RWPE2 (cell line): ENCODE measurements around the gene HNRNPD.

Source experiments
- ATAC-seq: fragments of 200-7000 bp; cut with Tn5 transposase; 3 replicates; pipeline ENCODE4 v1.9.1; 2021; ENCODE audit warnings: low read depth
- DNase-seq: peaks from one replicate; pipeline ENCODE4 v3.0.0-alpha.2; 2020; ENCODE audit warnings: low spot score
- H3K27ac ChIP-seq: fragments of 450-650 bp; 2 replicates; pipeline ENCODE4 v1.5.1; 2017; ENCODE audit warnings: mild to moderate bottlenecking; ENCODE audit not compliant: poor library complexity, severe bottlenecking
- H3K27me3 ChIP-seq: fragments of 250-450 bp; sonication (Bioruptor Pico); 2 replicates; pipeline ENCODE4 v1.5.1; 2021; ENCODE audit warnings: mild to moderate bottlenecking, moderate library complexity; ENCODE audit not compliant: insufficient read depth, poor library complexity, severe bottlenecking
- H3K36me3 ChIP-seq: fragments of 250-450 bp; sonication (Bioruptor Pico); 2 replicates; pipeline ENCODE4 v1.5.1; 2020; ENCODE audit warnings: low read depth, mild to moderate bottlenecking, moderate library complexity
- H3K4me1 ChIP-seq: fragments of 250-450 bp; sonication (Bioruptor Pico); 2 replicates; pipeline ENCODE4 v1.5.1; 2021; ENCODE audit warnings: mild to moderate bottlenecking, moderate library complexity; ENCODE audit not compliant: insufficient read depth, poor library complexity, severe bottlenecking
- H3K4me3 ChIP-seq: fragments of 250-450 bp; sonication (Bioruptor Pico); 2 replicates; pipeline ENCODE4 v1.5.1; 2021; ENCODE audit warnings: mild to moderate bottlenecking, moderate library complexity; ENCODE audit not compliant: severe bottlenecking
- H3K9me3 ChIP-seq: fragments of 250-450 bp; sonication (Bioruptor Pico); 2 replicates; pipeline ENCODE4 v1.5.1; 2021; ENCODE audit warnings: mild to moderate bottlenecking, moderate library complexity; ENCODE audit not compliant: severe bottlenecking
- CTCF ChIP-seq: fragments of 450-650 bp; IDR thresholded peaks from one replicate; pipeline ENCODE4 v1.5.1; 2017; ENCODE audit warnings: mild to moderate bottlenecking, moderate library complexity; ENCODE audit not compliant: poor library complexity, severe bottlenecking

HNRNPD gene

DNA sequence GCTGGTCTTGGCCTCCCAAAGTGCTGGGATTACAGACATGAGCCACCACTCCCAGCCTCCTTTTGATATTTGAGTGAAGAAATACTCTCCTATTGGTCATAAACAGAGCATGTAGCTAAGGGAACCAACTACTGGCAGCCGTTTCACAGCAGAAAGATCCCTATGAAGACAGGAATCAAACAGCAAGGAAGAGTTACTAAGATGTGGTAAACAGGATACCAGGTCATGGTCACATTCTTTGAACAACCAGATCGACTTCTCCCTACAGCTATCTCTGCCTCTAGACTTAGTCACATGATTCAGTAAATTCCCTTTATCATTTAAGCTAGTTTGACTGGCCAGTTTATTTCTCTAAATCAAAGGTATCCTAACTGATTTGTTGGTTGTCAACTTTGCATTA, 9.0 kb upstream of the HNRNPD start:
- Histone ChIP-seq H3K36me3 (no peaks in the 10 kb centered on the region), H3K27me3 (no peaks in the 10 kb centered on the region), H3K9me3 (no peaks in the 10 kb centered on the region), H3K27ac (no peak overlapping the region), H3K4me3 (no peak overlapping the region), H3K4me1 (no peaks in the 10 kb centered on the region)
- no peak for DNase-seq
- no peak for ATAC-seq
- no peak for TF ChIP-seq CTCF

DNA sequence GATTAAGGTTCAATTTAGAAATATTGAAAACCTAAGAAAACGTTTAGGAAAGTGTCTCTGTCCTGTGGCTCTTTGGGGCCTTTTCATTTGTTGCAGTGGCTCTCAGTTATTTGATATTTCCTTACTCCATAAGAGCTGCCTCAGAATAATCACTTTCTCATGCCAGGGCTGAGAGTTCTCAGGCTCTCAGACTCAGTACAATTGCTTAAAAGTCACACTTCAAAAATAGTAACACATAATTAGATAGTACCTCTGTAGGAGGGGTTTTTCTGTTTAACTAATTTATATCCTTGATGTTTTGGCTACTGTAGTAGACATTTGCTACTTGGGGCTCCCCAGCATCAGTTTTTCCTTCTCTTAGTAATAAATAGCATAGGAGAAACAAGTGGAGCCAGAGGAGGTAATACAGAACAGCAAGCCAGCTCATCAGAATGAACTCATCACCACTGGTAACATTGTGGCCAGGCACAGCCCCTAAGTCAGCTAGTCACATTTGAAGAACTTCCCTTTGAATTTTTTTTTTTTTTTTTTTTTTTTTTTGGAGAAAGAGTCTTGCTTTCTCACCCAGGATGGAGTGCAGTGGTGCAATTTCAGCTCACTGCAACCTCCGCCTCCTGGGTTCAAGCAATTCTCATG, 8.0 kb upstream of the HNRNPD start:
- TF ChIP-seq CTCF: no peak
- Histone ChIP-seq H3K36me3 (no peaks in the 10 kb centered on the region), H3K4me3 (no peak overlapping the region), H3K27ac (no peak overlapping the region), H3K4me1 (no peaks in the 10 kb centered on the region), H3K9me3 (no peaks in the 10 kb centered on the region), H3K27me3 (no peaks in the 10 kb centered on the region)
- ATAC-seq (no peak), DNase-seq (no peak)

DNA sequence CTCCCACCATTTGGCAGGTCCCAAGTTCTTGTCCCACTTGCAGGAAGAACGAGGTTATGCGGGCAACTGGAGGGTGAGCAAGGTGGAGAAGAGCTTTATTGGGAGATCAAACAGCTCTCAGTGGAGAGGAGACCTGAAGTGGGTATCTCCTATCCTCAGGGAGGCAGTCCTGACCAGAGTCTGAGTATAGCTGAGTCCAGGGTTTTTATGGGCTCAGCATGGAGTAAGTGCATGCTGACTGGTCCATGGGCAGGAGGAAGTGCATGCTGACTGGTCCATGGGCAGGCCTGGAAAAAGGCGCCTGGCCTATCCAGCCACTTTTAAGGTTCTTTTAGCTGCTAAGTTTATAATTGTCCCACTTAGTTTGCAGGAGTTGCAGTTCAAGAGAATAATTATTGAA, 7.4 kb upstream of the HNRNPD start:
- TF ChIP-seq CTCF: no peak
- Histone ChIP-seq H3K9me3 (no peaks in the 10 kb centered on the region), H3K27ac (no peak overlapping the region), H3K4me1 (peaks cover 1% of the 10 kb centered on the region), H3K4me3 (no peak overlapping the region), H3K36me3 (no peaks in the 10 kb centered on the region), H3K27me3 (no peaks in the 10 kb centered on the region)
- ATAC-seq: no peak
- DNase-seq: no peak

DNA sequence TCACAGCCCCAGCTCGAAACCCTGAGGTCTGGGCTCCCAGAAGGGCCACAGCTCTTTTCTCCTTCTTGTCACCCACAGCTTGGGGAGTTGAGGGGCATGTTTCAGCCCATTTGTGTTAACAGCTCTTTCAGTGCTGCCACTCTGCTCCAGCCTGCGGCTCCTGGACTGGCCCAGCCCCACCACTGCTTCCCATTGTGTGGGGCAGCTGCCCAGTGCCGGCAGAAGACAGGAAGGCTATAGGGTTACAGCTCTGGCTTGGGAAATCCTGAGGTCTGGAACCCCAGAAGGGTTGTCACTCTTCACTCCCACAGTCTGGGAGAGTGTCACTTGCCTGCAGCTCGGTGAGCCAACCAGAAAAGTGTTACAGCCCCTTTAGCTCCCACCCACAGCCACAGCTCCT, 7.0 kb upstream of the HNRNPD start:
- Histone ChIP-seq H3K9me3 (no peaks in the 10 kb centered on the region), H3K4me3 (no peak overlapping the region), H3K27ac (no peak overlapping the region), H3K4me1 (peaks cover 5% of the 10 kb centered on the region), H3K27me3 (no peaks in the 10 kb centered on the region), H3K36me3 (no peaks in the 10 kb centered on the region)
- TF ChIP-seq CTCF: no peak
- ATAC-seq (no peak), DNase-seq (no peak)

DNA sequence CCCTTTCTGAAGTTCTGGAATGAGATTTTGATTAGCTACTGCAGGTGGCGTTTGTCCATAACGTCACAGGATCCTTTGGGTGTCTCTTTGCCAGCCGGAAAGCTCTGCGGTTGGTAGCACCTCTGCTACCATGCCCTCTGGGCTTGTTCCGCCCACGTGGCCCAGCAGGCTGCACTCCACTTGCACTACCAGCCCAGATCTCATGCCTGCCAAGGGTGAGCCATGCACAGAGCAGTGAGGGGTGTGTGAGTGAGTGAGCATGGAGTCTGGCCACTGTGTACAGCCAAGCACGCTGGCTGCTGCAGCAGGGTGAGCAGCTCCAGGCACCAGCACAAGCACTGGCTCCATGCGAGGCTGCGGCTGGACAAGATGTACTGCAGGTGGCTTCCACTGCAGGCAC, 6.6 kb upstream of the HNRNPD start:
- ATAC-seq: peak; percentile 89
- Histone ChIP-seq H3K27me3 (no peaks in the 10 kb centered on the region), H3K27ac (no peak overlapping the region), H3K9me3 (no peaks in the 10 kb centered on the region), H3K36me3 (no peaks in the 10 kb centered on the region), H3K4me3 (no peak overlapping the region), H3K4me1 (peaks cover 8% of the 10 kb centered on the region)
- DNase-seq: peak; percentile 73
- TF ChIP-seq CTCF: no peak
